Hematopoietic multipotent progenitor cell treated with erythropoietin and hydrocortisone succinate and interleukin-3 and kit ligand, for 8 days (in vitro differentiated cells): Measurements from ENCODE around the gene ARHGAP22.

ENCODE experiments used
- DNase-seq: peaks from one replicate; pipeline ENCODE4 v3.0.0-alpha.2; 2015

The ARHGAP22 gene

GRCh38 chr10:48508791-48509772, 95.8 kb downstream of the ARHGAP22 start:
- no peak for DNase-seq

- peak; percentile 37 for DNase-seq
These were observed 96.7 kb downstream of the ARHGAP22 start for GRCh38 chr10:48507933-48508790.

GRCh38 chr10:48507494-48507893, 97.4 kb downstream of the ARHGAP22 start:
- DNase-seq: no peak

GRCh38 chr10:48506147-48506917, 98.5 kb downstream of the ARHGAP22 start:
- DNase-seq: peak; percentile 94

DNA sequence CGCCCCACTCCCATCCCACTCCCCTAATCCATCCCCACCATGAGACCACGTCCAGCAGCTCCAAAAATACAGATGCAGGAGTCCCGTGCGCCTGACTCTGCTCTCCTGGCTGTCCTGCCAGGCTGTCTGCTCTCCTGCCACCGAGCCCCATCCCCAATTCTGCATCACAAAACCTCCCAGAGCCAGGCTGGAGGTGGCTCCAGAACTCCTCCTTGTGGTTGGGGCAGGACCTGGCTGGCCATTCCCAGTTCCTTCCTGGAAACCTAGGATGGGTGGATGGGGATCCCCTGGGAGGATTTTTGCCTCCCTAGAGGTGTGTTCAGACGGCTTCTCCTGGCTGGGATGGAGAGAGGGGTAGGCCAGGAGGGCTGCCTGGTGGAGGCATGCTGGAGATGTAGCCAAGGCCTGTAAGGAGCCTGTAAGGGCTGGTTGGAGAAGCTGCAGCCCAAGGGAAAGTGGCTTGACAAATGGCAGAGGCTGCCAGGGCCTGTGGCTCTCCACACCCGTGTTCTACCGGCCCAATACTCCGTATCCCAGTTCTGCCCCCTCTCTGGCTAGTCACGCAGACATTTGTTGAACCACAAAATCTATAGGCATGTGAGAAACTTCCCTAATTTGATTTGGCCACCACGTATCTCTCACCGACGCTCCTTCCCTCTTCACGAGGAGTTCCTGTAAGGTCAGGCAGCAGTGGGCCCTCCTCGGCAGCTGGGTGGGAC, 99.3 kb downstream of the ARHGAP22 start:
- peak; percentile 20 for DNase-seq

GRCh38 chr10:48504141-48504885, 100.6 kb downstream of the ARHGAP22 start:
- no peak for DNase-seq

DNA sequence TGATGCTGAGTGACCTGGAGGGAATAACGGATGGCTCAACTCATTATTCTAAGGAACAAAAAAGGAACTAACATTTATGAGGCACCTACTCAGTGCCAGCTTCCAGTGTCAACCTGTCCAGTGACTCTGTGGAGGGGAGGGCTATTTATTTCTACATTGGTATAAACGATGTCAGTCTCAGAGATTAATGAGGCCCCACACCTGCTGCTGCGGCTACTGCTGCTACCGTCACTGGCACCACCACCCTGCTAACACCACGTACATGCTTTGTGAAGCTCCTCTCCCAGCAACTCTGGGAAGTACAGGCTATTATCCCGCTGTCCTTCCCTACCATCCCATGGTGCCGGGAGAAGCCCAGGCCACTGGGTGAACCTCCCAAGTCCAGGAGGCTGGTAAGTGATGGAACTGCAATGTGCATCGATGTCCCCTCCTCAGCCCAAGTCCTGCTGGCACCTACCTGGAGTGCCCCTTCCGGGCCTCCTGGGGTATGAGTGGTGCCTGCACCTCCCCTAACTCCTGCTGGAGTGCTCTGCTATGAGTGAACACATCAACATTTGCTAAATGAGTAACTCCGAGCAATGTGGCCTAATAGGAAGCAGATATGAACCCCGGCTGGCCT, 101.5 kb downstream of the ARHGAP22 start:
- no peak for DNase-seq

GRCh38 chr10:48502791-48503190, 102.1 kb downstream of the ARHGAP22 start:
- no peak for DNase-seq

- no peak for DNase-seq
These were observed 102.8 kb downstream of the ARHGAP22 start for GRCh38 chr10:48501787-48502771.

DNA sequence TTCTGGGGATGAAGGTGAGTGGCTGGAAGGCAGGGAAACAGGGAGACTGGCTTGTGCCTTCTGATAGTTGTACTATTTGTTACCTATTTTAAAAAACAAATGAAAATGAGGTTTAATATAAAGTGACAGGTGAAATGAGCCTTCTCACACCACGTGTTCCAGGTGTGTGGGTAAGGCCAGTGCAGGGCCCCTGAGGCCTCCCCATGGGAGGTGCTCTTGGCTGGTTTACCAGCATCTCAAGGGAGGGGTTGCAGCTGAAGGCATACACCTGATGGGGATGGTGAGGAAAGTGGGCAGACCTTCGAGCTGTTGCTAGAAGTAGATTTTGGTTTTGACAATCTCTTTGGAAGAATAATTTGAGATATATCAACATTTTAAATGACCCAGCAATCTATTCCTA, 103.6 kb downstream of the ARHGAP22 start:
- DNase-seq: no peak

DNA sequence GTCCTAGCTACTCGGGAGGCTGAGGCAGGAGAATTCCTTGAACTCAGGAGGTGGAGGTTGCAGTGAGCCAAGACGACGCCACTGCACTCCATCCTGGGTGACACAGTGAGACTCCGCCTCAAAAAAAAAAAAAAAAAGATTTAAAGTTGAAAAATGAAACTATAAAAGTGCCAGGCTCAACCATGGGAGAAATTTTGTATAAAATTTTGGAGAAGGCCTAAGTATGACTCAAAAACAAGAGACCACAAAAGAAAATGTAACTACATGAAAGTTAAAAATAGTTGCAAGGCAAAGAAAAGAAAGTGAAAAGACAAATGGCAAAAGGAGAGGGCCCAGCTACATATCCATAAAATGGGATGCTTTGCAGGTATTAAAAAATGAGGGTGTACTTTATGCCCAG, 104.1 kb downstream of the ARHGAP22 start:
- no peak for DNase-seq

DNA sequence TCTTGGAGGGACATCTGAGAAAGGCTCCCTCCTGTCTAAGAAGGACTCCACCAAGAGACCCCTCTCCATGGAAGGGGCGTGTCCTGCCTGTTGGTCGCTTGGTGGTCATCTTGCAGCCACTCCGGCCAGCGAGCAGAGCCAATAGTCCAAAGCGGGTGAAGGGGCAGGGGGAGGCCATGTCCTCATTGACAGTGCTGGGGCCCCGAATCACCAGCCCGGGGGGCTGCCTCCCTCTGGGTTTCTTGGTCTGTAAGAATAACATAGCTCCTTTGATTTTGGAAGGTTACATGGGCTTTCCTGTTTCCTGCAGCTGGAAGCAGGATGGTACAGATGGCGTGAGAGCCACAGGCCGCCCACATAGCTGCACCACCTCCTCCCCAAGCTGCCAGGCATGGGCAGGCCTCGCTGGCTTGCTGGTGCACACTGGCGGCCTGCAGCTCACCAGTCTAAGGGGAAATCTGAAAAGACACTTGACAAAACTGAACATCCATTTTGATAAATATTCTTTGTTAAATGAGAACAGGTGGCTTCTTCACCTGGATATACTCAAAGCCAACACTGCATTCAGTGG, 105.8 kb downstream of the ARHGAP22 start:
- no peak for DNase-seq

GRCh38 chr10:48497780-48498770, 106.8 kb downstream of the ARHGAP22 start:
- no peak for DNase-seq

GRCh38 chr10:48496831-48497779, 107.8 kb downstream of the ARHGAP22 start:
- no peak for DNase-seq

DNA sequence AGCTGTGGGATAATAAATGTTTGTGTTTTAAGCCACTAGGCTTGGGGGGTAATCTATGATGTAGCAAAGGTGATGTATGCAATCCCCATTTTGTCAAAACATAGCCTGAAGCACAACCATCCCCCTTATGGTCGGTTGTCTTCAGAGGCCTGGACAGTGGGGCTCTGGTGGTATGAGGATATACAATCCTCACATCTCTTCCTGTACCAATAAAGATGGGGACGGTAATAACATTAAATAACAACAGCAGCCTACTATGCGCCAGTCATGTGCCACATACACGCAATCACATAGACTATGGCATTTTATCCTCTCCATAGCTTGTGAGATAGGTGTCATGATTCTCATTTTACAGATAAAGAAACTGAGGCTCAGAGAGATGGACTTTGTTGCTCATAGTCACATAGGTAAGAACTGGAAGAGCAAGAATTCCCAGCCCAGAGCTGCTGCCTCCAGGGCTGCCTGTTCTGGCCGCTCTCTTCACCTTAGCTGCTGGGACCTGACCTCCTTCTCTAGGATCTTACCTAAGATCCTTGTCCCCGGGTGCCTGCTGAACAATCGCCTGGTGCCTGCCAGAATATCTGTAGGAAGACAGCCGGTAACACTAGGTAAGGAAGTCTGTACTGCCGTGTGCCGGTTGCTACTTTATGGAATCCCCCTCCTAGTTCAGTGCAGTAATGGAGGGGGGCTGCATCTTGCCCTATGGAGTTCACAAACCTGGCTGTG, 108.6 kb downstream of the ARHGAP22 start:
- DNase-seq: no peak
